Activated T-cell treated with anti-CD3 and anti-CD28 coated beads for 24 hours (primary cell): ENCODE data around the gene LAMB2.

Experiments used
- DNase-seq: peaks from one replicate; pipeline ENCODE4 v3.0.0-alpha.2; 2020; ENCODE audit warnings: low read depth

LAMB2 gene

GRCh38 chr3:49132437-49133225, at the start of gene LAMB2:
TSS of gene LAMB2 (minus strand) at chr3:49133050. CDS start at chr3:49132867, 183 bp downstream.
- DNase-seq = no peak

- DNase-seq = no peak
These were observed 48.5 kb upstream of the LAMB2 start for GRCh38 chr3:49181351-49181750.

GRCh38 chr3:49180116-49180515, 47.3 kb upstream of the LAMB2 start:
- DNase-seq = no peak

- no peak for DNase-seq
These were observed 44.2 kb upstream of the LAMB2 start for GRCh38 chr3:49177073-49177472.

GRCh38 chr3:49175530-49175929, 42.7 kb upstream of the LAMB2 start:
- no peak for DNase-seq

GRCh38 chr3:49174397-49174985, 41.6 kb upstream of the LAMB2 start:
- DNase-seq = no peak

GRCh38 chr3:49173792-49174170, 40.9 kb upstream of the LAMB2 start:
- DNase-seq = no peak

GRCh38 chr3:49173116-49173791, 40.4 kb upstream of the LAMB2 start:
- no peak for DNase-seq

GRCh38 chr3:49172551-49173041, 39.7 kb upstream of the LAMB2 start:
- no peak for DNase-seq

GRCh38 chr3:49171775-49172500, 39.1 kb upstream of the LAMB2 start:
- no peak for DNase-seq

- DNase-seq = peak; percentile 79
These were observed 38.4 kb upstream of the LAMB2 start, which contains the start of gene KLHDC8B for GRCh38 chr3:49171119-49171774. TSS of gene KLHDC8B (plus strand) at chr3:49171598. CDS start at chr3:49172770, 1,172 bp downstream.

- DNase-seq = no peak
These were observed 37.9 kb upstream of the LAMB2 start for GRCh38 chr3:49170744-49171118.

GRCh38 chr3:49166752-49167556, 34.1 kb upstream of the LAMB2 start:
- no peak for DNase-seq

GRCh38 chr3:49165771-49166751, 33.2 kb upstream of the LAMB2 start, which contains the start of gene CCDC71:
TSS of gene CCDC71 (minus strand) at chr3:49166331. CDS start at chr3:49164208, 2,123 bp downstream.
- DNase-seq = peak; percentile 73

- no peak for DNase-seq
These were observed 32.3 kb upstream of the LAMB2 start for GRCh38 chr3:49164983-49165720.

- DNase-seq = no peak
These were observed 30.8 kb upstream of the LAMB2 start for GRCh38 chr3:49163609-49164008.

GRCh38 chr3:49162751-49163419, 30.0 kb upstream of the LAMB2 start:
- DNase-seq = no peak
